DOHH2 (cell line): ENCODE results near the gene CPT2.

Source experiments
- CTCF ChIP-seq: fragments of 200-600 bp; sonication (generic); IDR thresholded peaks from one replicate; pipeline ENCODE4 v1.5.1; 2014; ENCODE audit warnings: antibody characterized with exemption, mild to moderate bottlenecking, low read depth, low read length; ENCODE audit not compliant: poor library complexity, severe bottlenecking
- EZH2phosphoT487 ChIP-seq: fragments of 200-600 bp; sonication (generic); IDR thresholded peaks from 2 replicates; pipeline ENCODE4 v1.6.1; 2017; ENCODE audit warnings: borderline replicate concordance, mild to moderate bottlenecking, antibody characterized with exemption, low read length, moderate library complexity, mixed read lengths

- TF ChIP-seq CTCF (no peak), EZH2phosphoT487 (no peak)
Observed at GRCh38 chr1:53220171-53220961, 23.7 kb downstream of the CPT2 start, which contains the start of gene CZIB.
